OCI-LY3 (cell line): Measurements from ENCODE around the gene ERBB4.

Experiments used
- H2AFZ ChIP-seq: fragments of 200-600, 300-600 bp; shearing (Covaris generic); 2 replicates; pipeline ENCODE4 v1.6.0; 2014; ENCODE audit warnings: antibody characterized with exemption, low read depth, low read length
- H3K27ac ChIP-seq: fragments of 200-600, 300-600 bp; sonication (generic); 2 replicates; pipeline ENCODE4 v1.5.1; 2014; ENCODE audit warnings: mild to moderate bottlenecking, low read length, moderate library complexity, mixed read lengths
- H3K27me3 ChIP-seq: fragments of 200-600, 300-600 bp; sonication (generic); 2 replicates; pipeline ENCODE4 v1.6.1; 2014; ENCODE audit warnings: low read depth, low read length, mixed read lengths
- H3K36me3 ChIP-seq: fragments of 200-600, 300-600 bp; sonication (generic); replicated peaks from 2 replicates; pipeline ENCODE3; 2014; ENCODE audit warnings: low read depth, low read length, mixed read lengths
- H3K4me1 ChIP-seq: fragments of 300-600, 200-600 bp; sonication (generic); 2 replicates; pipeline ENCODE4 v1.6.1; 2014; ENCODE audit warnings: low read length, mixed read lengths
- H3K4me2 ChIP-seq: fragments of 200-600, 300-600 bp; sonication (generic); 2 replicates; pipeline ENCODE4 v1.6.1; 2014; ENCODE audit warnings: low read length, mixed read lengths
- H3K4me3 ChIP-seq: fragments of 300-600, 200-600 bp; sonication (generic); 2 replicates; pipeline ENCODE4 v1.5.1; 2014; ENCODE audit warnings: antibody characterized with exemption, mild to moderate bottlenecking, low read length, moderate library complexity
- H3K79me2 ChIP-seq: fragments of 300-600, 200-600 bp; shearing (Covaris generic); 2 replicates; pipeline ENCODE4 v1.6.1; 2014; ENCODE audit warnings: mild to moderate bottlenecking, low read length, mixed read lengths
- H3K9ac ChIP-seq: fragments of 300-600, 200-600 bp; shearing (Covaris generic); 2 replicates; pipeline ENCODE4 v1.6.0; 2014; ENCODE audit warnings: mild to moderate bottlenecking, low read length, moderate library complexity
- H3K9me3 ChIP-seq: fragments of 200-600, 300-600 bp; shearing (Covaris generic); 2 replicates; pipeline ENCODE4 v1.6.1; 2014; ENCODE audit warnings: low read length, mixed read lengths; ENCODE audit not compliant: insufficient read depth
- H4K20me1 ChIP-seq: fragments of 200-600, 300-600 bp; sonication (generic); 2 replicates; pipeline ENCODE4 v1.6.1; 2016; ENCODE audit warnings: low read length, mixed read lengths; ENCODE audit not compliant: insufficient read depth
- CTCF ChIP-seq: fragments of 200-600, 300-600 bp; sonication (generic); IDR thresholded peaks from 2 replicates; pipeline ENCODE4 v1.5.1; 2014; ENCODE audit warnings: antibody characterized with exemption, low read length, low read depth
- EZH2phosphoT487 ChIP-seq: fragments of 200-600 bp; shearing (Covaris generic); IDR thresholded peaks from 2 replicates; pipeline ENCODE4 v1.6.1; 2018; ENCODE audit warnings: antibody characterized with exemption, mixed run types, low read depth

Gene ERBB4

GRCh38 chr2:212264187-212264586, 274.4 kb downstream of the ERBB4 start:
- Histone ChIP-seq H4K20me1 (no peaks in the 10 kb centered on the region), H3K27me3 (no peaks in the 10 kb centered on the region), H3K27ac (no peak overlapping the region), H3K79me2 (no peaks in the 10 kb centered on the region), H3K9ac (no peak overlapping the region), H3K36me3 (no peaks in the 10 kb centered on the region), H2AFZ (no peak overlapping the region), H3K4me3 (no peak overlapping the region), H3K4me1 (peaks cover 19% of the 10 kb centered on the region), H3K4me2 (no peak overlapping the region), H3K9me3 (no peaks in the 10 kb centered on the region)
- TF ChIP-seq CTCF (no peak), EZH2phosphoT487 (no peak)

GRCh38 chr2:212259226-212259625, 279.4 kb downstream of the ERBB4 start:
- TF ChIP-seq EZH2phosphoT487: no peak
- no peak for TF ChIP-seq CTCF
- Histone ChIP-seq H3K4me3 (no peak overlapping the region), H3K27me3 (no peaks in the 10 kb centered on the region), H3K4me2 (no peak overlapping the region), H3K9ac (no peak overlapping the region), H3K4me1 (no peaks in the 10 kb centered on the region), H2AFZ (no peak overlapping the region), H3K79me2 (no peaks in the 10 kb centered on the region), H3K36me3 (no peaks in the 10 kb centered on the region), H3K9me3 (no peaks in the 10 kb centered on the region), H4K20me1 (no peaks in the 10 kb centered on the region), H3K27ac (no peak overlapping the region)

GRCh38 chr2:212254339-212254738, 284.3 kb downstream of the ERBB4 start:
- TF ChIP-seq CTCF: no peak
- TF ChIP-seq EZH2phosphoT487: no peak
- Histone ChIP-seq H3K36me3 (no peaks in the 10 kb centered on the region), H3K27me3 (no peaks in the 10 kb centered on the region)

GRCh38 chr2:212249451-212249850, 289.2 kb downstream of the ERBB4 start:
- no peak overlapping the region for H3K4me2 ChIP-seq
- H4K20me1 ChIP-seq: no peaks in the 10 kb centered on the region
- no peaks in the 10 kb centered on the region for H3K4me1 ChIP-seq
- H3K9me3 ChIP-seq: no peaks in the 10 kb centered on the region
- no peak overlapping the region for H3K9ac ChIP-seq
- H3K27ac ChIP-seq: no peak overlapping the region
- no peak overlapping the region for H3K4me3 ChIP-seq
- no peak overlapping the region for H2AFZ ChIP-seq
- no peaks in the 10 kb centered on the region for H3K36me3 ChIP-seq
- TF ChIP-seq CTCF (peak; percentile 70), EZH2phosphoT487 (no peak)
- no peaks in the 10 kb centered on the region for H3K27me3 ChIP-seq
- no peaks in the 10 kb centered on the region for H3K79me2 ChIP-seq

More at GRCh38 chr2:212254339-212254738, 284.3 kb downstream of the ERBB4 start:
- H3K4me1 ChIP-seq: no peaks in the 10 kb centered on the region
- no peak overlapping the region for H3K9ac ChIP-seq
- no peaks in the 10 kb centered on the region for H4K20me1 ChIP-seq
- no peaks in the 10 kb centered on the region for H3K9me3 ChIP-seq
- H3K27ac ChIP-seq: no peak overlapping the region
- H3K79me2 ChIP-seq: no peaks in the 10 kb centered on the region
- H3K4me3 ChIP-seq: no peak overlapping the region
- peak overlapping the region; percentile 20; the same call in 1 of the 2 replicates for H2AFZ ChIP-seq
- no peak overlapping the region for H3K4me2 ChIP-seq
